ENCODE results near the gene SHH.

Gene SHH

GRCh38 chr7:155811895-155812761 is at the start of gene SHH:
Gene SHH, minus strand, starts transcription at chr7:155812463. Its CDS starts 341 bp downstream, at chr7:155812122.
- DNase-seq: no peak

GRCh38 chr7:155861480-155861868 is 49.2 kb upstream of the SHH start:
- no peak for DNase-seq

- no peak for DNase-seq
These were observed 48.7 kb upstream of the SHH start for GRCh38 chr7:155860840-155861479.

- no peak for DNase-seq
These were observed 48.2 kb upstream of the SHH start for GRCh38 chr7:155860461-155860839.

GRCh38 chr7:155858521-155859061 is 46.3 kb upstream of the SHH start:
- DNase-seq: no peak

- DNase-seq: no peak
These were observed 44.9 kb upstream of the SHH start for GRCh38 chr7:155857141-155857540.

GRCh38 chr7:155856656-155857055 is 44.4 kb upstream of the SHH start:
- no peak for DNase-seq

GRCh38 chr7:155852426-155853301 is 40.4 kb upstream of the SHH start:
- DNase-seq: no peak

GRCh38 chr7:155851892-155852291 is 39.6 kb upstream of the SHH start:
- DNase-seq: no peak

GRCh38 chr7:155850766-155851678 is 38.8 kb upstream of the SHH start:
- no peak for DNase-seq

GRCh38 chr7:155850001-155850436 is 37.8 kb upstream of the SHH start:
- no peak for DNase-seq

GRCh38 chr7:155848691-155849669 is 36.7 kb upstream of the SHH start:
- no peak for DNase-seq

- DNase-seq: no peak
These were observed 35.7 kb upstream of the SHH start for GRCh38 chr7:155847821-155848435.

GRCh38 chr7:155846936-155847335 is 34.7 kb upstream of the SHH start:
- DNase-seq: no peak

- DNase-seq: no peak
These were observed 33.9 kb upstream of the SHH start for GRCh38 chr7:155846156-155846555.

- DNase-seq: no peak
These were observed 33.0 kb upstream of the SHH start for GRCh38 chr7:155845226-155845625.

GRCh38 chr7:155844526-155844925 is 32.3 kb upstream of the SHH start:
- no peak for DNase-seq

- DNase-seq: no peak
These were observed 31.8 kb upstream of the SHH start for GRCh38 chr7:155844019-155844453.

GRCh38 chr7:155843426-155844018 is 31.3 kb upstream of the SHH start:
- no peak for DNase-seq

Measured in CD4-positive, alpha-beta T cell treated with Interleukin-4 for 1 hour (primary cell).